Raji (cell line): ENCODE data around the gene VOPP1.

Experiments
- POLR2A ChIP-seq: IDR thresholded peaks from 2 replicates; pipeline ENCODE4 v1.6.1; 2011; ENCODE audit warnings: low read depth, low read length, control low read depth; ENCODE audit not compliant: insufficient read depth

VOPP1 gene

GRCh38 chr7:55510621-55511020 is 61.7 kb downstream of the VOPP1 start:
- no peak for TF ChIP-seq POLR2A

GRCh38 chr7:55509322-55509721 is 63.0 kb downstream of the VOPP1 start:
- TF ChIP-seq POLR2A, result no peak

GRCh38 chr7:55508221-55509011 is 63.9 kb downstream of the VOPP1 start:
- no peak for TF ChIP-seq POLR2A

GRCh38 chr7:55507743-55508142 is 64.6 kb downstream of the VOPP1 start:
- TF ChIP-seq POLR2A, result no peak

GRCh38 chr7:55504967-55505658 is 67.2 kb downstream of the VOPP1 start:
- no peak for TF ChIP-seq POLR2A

GRCh38 chr7:55504093-55504859 is 68.0 kb downstream of the VOPP1 start:
- no peak for TF ChIP-seq POLR2A

DNA sequence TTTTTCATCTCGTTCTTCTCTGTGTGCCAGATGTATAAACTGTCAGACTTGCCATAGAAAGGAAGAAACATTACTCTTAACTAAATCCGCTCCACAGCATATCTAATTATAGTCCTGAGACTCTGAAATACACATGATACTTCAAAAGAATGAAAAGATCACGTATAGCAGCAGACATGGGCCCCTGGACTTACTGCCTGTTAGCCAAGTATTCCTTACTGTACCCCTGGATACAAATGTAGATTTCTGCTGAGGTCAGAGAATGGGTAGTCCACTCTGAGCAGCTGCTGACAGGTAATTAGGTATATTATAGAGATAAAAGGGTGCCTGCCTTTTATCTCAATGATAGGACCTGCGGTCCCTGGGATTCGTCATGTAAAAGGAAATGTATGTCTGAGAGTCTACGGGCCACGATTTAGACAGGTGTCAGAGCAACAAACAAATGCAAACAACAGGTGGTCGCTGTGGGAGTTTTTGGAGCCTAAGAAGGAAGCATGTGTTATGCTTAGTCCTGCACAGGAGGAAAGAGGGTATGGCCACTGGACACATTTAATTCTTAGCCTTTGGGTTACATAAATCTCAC is 69.4 kb downstream of the VOPP1 start:
- TF ChIP-seq POLR2A, result no peak

DNA sequence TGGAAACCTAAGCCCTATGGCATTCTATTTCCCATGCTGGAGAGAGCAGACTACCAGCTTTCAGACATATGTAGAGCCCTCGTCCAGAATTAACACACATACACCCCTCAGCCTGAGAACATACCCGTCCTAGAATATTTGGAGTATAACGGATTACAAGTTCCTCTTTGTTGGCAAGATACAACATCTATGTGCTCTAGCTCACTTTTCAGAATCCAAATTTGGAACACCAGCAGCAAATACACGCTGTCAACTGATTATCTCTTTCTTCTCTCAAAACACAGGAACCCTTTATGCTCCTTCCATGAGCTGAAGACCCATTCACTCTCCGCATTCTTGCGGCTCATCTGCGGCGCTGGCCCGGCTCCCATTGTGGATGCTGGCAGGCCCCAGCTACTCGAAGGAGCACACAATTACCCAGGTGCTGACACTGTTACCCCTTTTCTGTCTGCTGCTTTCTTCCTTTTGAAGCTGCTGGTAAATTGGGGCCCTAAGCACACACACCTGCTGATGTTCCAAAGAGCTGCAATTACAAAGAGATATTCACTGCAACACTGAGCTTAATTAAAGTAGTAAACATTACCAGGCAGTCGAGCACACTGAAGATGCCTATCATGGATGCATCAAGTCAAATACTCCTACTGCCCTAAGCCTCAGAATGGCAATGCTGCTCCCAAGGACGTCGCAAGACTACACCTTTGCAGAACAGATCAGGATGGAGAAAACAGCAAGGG is 70.0 kb downstream of the VOPP1 start:
- no peak for TF ChIP-seq POLR2A

DNA sequence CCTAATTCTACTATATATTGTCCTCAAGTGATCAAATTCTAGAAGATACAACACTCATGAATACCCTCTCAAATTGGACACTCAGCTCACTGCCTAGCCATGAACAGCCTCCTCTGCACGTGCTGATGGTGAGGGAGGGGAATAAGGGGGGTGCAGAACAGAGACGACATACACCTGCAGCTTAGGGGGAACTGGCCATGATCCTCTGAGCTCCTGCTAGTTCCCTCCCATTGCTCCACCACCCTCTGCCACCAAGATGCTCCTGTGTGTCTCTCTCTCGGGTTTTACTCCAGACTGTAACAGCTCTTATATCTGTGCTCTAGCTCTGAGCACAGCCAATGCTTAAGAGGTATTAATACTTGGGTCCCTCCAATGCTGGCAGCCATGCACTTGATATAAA is 70.7 kb downstream of the VOPP1 start:
- TF ChIP-seq POLR2A, result no peak

- no peak for TF ChIP-seq POLR2A
Measured at GRCh38 chr7:55500117-55500756, 72.1 kb downstream of the VOPP1 start.

DNA sequence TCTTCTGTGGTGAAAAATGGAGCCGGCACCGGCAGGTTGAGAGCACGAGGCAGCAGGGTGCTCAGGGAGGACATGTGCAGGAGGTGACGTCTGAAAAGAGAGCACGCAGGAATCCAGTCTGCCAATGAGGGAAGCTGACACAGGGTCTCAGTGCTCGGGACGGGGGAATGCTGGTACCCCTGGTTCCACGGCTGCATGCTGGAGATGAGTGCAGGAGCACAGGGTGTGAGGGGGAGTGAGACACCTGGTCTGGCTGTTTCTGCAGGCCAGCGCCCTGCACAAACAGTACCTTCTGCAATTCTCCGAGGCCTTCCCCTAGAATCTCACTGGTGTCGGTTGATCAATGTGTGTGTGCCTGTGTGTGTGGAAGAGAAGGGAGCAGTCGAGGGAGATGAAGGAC is 72.7 kb downstream of the VOPP1 start:
- TF ChIP-seq POLR2A, result no peak

DNA sequence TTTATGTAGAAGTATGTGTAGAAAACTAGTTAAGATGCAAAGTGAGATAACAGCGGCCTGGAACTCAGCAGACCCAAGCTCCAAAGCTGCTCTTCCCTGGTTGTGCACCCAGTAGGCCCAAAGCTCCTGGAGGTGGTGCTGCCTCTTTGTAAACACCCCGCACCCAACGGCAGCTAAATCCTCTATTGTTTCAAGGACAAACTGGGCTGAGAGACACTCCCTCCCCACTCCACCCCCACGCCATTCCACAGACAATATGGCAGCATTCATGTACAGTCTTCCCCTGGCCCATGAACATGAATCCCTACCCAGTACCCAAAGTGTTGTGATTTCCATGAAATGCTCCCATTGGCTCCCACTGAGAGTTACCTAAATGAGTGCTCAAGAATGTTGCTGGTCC is 73.5 kb downstream of the VOPP1 start:
- no peak for TF ChIP-seq POLR2A

DNA sequence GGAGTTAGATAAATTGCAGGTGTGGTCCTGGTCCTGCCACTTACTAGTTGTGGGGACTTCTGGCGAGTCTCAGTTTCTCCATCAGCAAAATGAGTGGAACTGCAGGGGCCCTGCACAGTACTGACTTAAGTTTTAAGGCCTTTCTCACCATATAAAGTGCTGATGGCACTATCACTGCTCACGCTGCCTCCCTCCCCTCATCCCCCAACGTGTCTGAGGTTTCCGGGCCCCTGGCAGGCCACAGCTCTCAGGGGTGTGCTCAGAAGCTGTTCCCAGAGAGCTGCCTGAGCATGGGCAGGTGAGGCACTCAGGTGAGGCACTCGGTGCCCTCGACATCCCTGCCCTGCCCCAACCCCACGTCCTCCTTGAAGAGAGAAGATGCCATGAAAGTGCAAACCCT is 74.2 kb downstream of the VOPP1 start:
- TF ChIP-seq POLR2A, result no peak

DNA sequence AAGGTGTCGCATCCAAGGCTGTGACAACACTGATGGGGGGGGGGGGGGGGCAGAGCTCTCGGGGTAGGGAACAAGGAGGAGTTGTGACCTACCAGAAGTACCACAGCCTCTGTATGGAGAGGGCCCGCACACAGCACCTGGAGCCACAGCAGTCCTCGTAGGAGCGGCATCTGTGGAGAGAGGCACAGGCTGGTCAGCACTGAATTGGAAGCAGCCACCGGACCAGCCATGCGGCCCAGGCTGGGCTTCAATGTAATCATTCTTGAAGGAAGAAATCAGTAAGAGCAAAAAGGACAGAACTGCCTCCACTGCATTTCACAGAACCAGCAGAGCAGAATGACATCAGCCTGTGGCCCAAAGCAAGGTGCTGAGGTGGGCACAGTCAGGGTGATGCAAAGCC is 74.8 kb downstream of the VOPP1 start:
- TF ChIP-seq POLR2A, result no peak
